ENCODE data around the gene ENKUR.

ENKUR gene

DNA sequence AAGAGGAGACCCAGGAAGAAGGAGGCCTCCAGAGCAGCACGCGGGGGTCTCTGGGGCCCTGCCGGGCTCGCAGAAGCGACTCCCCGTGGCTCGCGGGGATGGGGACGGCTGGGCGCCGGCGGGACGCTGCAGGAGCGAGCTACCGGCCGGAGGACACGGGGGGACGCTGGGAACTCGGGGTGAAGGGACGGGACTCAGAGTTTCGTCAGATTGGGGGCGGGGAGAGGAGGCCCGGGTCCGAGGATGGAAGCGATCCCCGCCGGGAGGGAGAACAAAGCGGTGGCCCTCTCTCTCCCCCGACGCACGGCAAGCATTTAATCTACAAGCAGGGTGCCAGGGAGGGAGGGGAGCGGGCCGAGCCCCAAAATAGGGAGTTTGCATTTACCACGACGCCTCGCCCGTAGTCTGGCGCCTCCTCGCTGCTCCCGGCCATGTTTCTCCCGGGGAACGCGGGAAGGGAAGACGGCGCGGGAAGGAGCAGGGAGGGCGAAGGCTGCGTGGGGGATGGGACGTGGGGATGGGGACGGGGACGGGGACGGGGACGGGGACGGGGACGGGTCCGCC is 63.7 kb downstream of the ENKUR start, which contains the start of gene PRTFDC1:
TSS of gene PRTFDC1 (minus strand) at position 464 of the 564 bp plus-strand sequence. CDS start at position 433, 31 bp downstream.
- Histone ChIP-seq H3K27me3 (ENCODE audit: low read length) (no peaks in the 10 kb centered on the region), H2AFZ (ENCODE audit: low read depth, low read length, severe bottlenecking) (no peak within 1 kb of the TSS), H3K4me3 (ENCODE audit: insufficient read depth, low read length, poor library complexity, severe bottlenecking) (no peak within 1 kb of the TSS), H4K20me1 (ENCODE audit: low read depth, low read length) (no peaks in the 10 kb centered on the region), H3K9me2 (replicated peaks; ENCODE audit: insufficient read depth, low read length) (no peaks in the 10 kb centered on the region), H3K9ac (ENCODE audit: low read length) (no peak within 1 kb of the TSS), H3F3A (ENCODE audit: insufficient read depth) (no peaks in the 10 kb centered on the region), H3K9me3 (ENCODE audit: insufficient read depth, low read length) (no peaks in the 10 kb centered on the region), H3K27ac (ENCODE audit: low read depth, low read length) (no peak within 1 kb of the TSS), H3K36me3 (ENCODE audit: low read length) (no peaks in the 10 kb centered on the region), H3K4me2 (ENCODE audit: low read depth, low read length, poor library complexity, severe bottlenecking) (no peak within 1 kb of the TSS), H3K79me2 (ENCODE audit: insufficient read depth, low read length) (no peaks in the 10 kb centered on the region)
- TF ChIP-seq, protein P1, sequence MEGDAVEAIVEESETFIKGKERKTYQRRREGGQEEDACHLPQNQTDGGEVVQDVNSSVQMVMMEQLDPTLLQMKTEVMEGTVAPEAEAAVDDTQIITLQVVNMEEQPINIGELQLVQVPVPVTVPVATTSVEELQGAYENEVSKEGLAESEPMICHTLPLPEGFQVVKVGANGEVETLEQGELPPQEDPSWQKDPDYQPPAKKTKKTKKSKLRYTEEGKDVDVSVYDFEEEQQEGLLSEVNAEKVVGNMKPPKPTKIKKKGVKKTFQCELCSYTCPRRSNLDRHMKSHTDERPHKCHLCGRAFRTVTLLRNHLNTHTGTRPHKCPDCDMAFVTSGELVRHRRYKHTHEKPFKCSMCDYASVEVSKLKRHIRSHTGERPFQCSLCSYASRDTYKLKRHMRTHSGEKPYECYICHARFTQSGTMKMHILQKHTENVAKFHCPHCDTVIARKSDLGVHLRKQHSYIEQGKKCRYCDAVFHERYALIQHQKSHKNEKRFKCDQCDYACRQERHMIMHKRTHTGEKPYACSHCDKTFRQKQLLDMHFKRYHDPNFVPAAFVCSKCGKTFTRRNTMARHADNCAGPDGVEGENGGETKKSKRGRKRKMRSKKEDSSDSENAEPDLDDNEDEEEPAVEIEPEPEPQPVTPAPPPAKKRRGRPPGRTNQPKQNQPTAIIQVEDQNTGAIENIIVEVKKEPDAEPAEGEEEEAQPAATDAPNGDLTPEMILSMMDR (IDR thresholded peaks at IDR 0.05; ENCODE audit: insufficient read depth, low read length, poor library complexity, severe bottlenecking), result no peak
- no peak for TF ChIP-seq EZH2phosphoT487 (conservative IDR thresholded peaks at IDR 0.05; ENCODE audit: low read length)

DNA sequence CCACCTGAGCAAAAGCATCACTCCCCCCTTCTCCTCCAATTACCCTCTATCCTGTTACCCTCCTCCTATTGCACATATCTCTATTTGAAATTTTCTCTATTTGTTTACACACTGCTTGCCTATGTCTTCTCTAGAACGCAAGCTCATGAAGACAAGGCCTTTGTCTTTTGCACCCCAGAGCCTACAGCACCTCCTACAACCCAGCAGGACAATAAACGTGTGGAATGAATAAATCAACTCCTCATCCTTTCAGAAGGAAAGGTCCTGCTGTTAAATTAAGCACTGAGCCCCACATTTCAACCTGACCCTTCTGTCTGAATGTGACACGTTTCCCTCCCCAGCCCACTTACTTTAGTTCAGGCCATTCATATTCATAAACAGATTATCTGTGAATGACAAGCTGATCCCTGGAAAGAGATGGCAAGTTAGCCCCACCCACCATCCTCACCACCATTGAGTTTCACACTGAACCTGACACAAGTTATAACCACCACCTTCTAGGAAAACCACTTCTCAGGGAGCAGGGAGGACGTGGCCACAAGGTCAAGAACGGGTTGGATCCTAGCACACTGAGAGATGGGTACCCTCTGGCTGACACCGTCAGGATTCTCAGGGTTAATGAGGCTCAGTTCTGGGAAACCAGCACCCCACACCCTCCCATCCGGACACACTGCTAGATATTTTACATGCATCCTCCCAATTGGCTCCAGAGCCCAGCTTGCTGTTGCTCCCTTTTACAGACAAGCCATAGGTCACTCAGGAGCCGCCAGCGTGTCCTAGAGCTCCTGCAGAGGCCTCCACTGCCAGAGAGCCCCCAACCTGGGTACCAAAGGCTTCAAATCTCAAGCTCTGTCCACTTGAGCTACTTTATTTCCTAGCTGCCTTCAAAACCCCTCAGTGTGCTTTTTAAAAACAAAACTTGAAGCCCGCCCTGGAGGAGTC is 64.5 kb downstream of the ENKUR start:
- Histone ChIP-seq H3K9me3 (ENCODE audit: insufficient read depth, low read length) (no peaks in the 10 kb centered on the region), H3K4me2 (ENCODE audit: low read depth, low read length, poor library complexity, severe bottlenecking) (no peak overlapping the region), H3K36me3 (ENCODE audit: low read length) (no peaks in the 10 kb centered on the region), H3K4me3 (ENCODE audit: insufficient read depth, low read length, poor library complexity, severe bottlenecking) (no peak overlapping the region), H3K9me2 (replicated peaks; ENCODE audit: insufficient read depth, low read length) (no peaks in the 10 kb centered on the region), H3K27me3 (ENCODE audit: low read length) (no peaks in the 10 kb centered on the region), H4K20me1 (ENCODE audit: low read depth, low read length) (no peaks in the 10 kb centered on the region), H2AFZ (ENCODE audit: low read depth, low read length, severe bottlenecking) (no peak overlapping the region), H3F3A (ENCODE audit: insufficient read depth) (no peaks in the 10 kb centered on the region), H3K27ac (ENCODE audit: low read depth, low read length) (no peak overlapping the region), H3K79me2 (ENCODE audit: insufficient read depth, low read length) (no peaks in the 10 kb centered on the region), H3K9ac (ENCODE audit: low read length) (no peak overlapping the region)
- TF ChIP-seq, protein P1 (IDR thresholded peaks at IDR 0.05; ENCODE audit: insufficient read depth, low read length, poor library complexity, severe bottlenecking), result no peak

DNA sequence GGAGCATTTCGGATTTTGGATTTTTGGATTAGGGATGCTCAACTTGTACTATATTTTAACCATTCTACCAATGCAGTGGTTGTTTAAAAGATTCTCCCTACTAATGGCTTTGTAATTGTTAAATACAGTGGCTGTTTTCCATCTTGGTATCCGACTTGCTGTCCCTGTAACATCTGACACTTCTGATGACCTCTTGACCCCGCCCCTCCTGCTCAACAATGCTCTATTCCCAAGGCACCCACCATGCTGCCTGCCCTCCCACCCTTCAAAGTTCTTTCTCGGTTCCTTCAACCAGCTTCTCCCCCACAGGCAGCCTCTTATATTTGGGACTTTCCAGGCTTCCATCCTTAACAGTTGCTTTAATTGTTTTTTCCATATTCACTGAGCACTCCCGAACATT is 65.5 kb downstream of the ENKUR start:
- H3K79me2 ChIP-seq (ENCODE audit: insufficient read depth, low read length), result no peaks in the 10 kb centered on the region
- no peak overlapping the region for H3K27ac ChIP-seq (ENCODE audit: low read depth, low read length)
- no peak overlapping the region for H2AFZ ChIP-seq (ENCODE audit: low read depth, low read length, severe bottlenecking)
- no peaks in the 10 kb centered on the region for H3K27me3 ChIP-seq (ENCODE audit: low read length)
- no peak overlapping the region for H3K4me2 ChIP-seq (ENCODE audit: low read depth, low read length, poor library complexity, severe bottlenecking)
- TF ChIP-seq, protein P1 (IDR thresholded peaks at IDR 0.05; ENCODE audit: insufficient read depth, low read length, poor library complexity, severe bottlenecking), result no peak
- no peak for TF ChIP-seq EZH2phosphoT487 (conservative IDR thresholded peaks at IDR 0.05; ENCODE audit: low read length)
- no peaks in the 10 kb centered on the region for H3K36me3 ChIP-seq (ENCODE audit: low read length)
- no peaks in the 10 kb centered on the region for H3K9me2 ChIP-seq (replicated peaks; ENCODE audit: insufficient read depth, low read length)
- no peaks in the 10 kb centered on the region for H3F3A ChIP-seq (ENCODE audit: insufficient read depth)
- H4K20me1 ChIP-seq (ENCODE audit: low read depth, low read length), result no peaks in the 10 kb centered on the region
- no peak overlapping the region for H3K4me3 ChIP-seq (ENCODE audit: insufficient read depth, low read length, poor library complexity, severe bottlenecking)
- H3K9me3 ChIP-seq (ENCODE audit: insufficient read depth, low read length), result no peaks in the 10 kb centered on the region
- no peak overlapping the region for H3K9ac ChIP-seq (ENCODE audit: low read length)

All from SU-DHL-6 (cell line).